H9 (cell line): ENCODE measurements around the gene OR2A7. TPM values are rescaled to one million over a fixed set of nuclear protein-coding genes. Genes with fewer than 3 reads are reported as not detected.

ENCODE experiments used
- DNase-seq: peaks from one replicate; pipeline ENCODE4 v3.0.0-alpha.2; 2017
- H2AFZ ChIP-seq: one replicate; pipeline ENCODE4 v1.6.1; 2013; ENCODE audit warnings: mild to moderate bottlenecking, low read length, control low read depth, moderate library complexity
- H2AK5ac ChIP-seq: 2 replicates; pipeline ENCODE4 v1.6.1; 2013; ENCODE audit warnings: low read length, control low read depth, mixed read lengths; ENCODE audit not compliant: insufficient read length
- H2BK120ac ChIP-seq: one replicate; pipeline ENCODE4 v1.6.1; 2013; ENCODE audit warnings: low read depth, mild to moderate bottlenecking, low read length, control low read depth, inconsistent platforms; ENCODE audit not compliant: poor library complexity, severe bottlenecking
- H2BK12ac ChIP-seq: 2 replicates; pipeline ENCODE4 v1.6.1; 2013; ENCODE audit warnings: low read length, control low read depth, mixed read lengths, low read depth; ENCODE audit not compliant: insufficient read length
- H2BK15ac ChIP-seq: 2 replicates; pipeline ENCODE4 v1.6.1; 2013; ENCODE audit warnings: low read depth, low read length, control low read depth
- H2BK20ac ChIP-seq: one replicate; pipeline ENCODE4 v1.6.1; 2013; ENCODE audit warnings: low read depth, mild to moderate bottlenecking, low read length, control low read depth, inconsistent platforms; ENCODE audit not compliant: poor library complexity, severe bottlenecking
- H2BK5ac ChIP-seq: 2 replicates; pipeline ENCODE4 v1.6.1; 2013; ENCODE audit warnings: low read length, control low read depth, mixed read lengths; ENCODE audit not compliant: insufficient read length
- H3K14ac ChIP-seq: 2 replicates; pipeline ENCODE4 v1.6.1; 2013; ENCODE audit warnings: low read length, control low read depth; ENCODE audit not compliant: insufficient read depth
- H3K18ac ChIP-seq: 2 replicates; pipeline ENCODE4 v1.6.1; 2013; ENCODE audit warnings: low read depth, mild to moderate bottlenecking, mixed read lengths, low read length, control low read depth; ENCODE audit not compliant: insufficient read length
- H3K23ac ChIP-seq: 2 replicates; pipeline ENCODE4 v1.6.1; 2013; ENCODE audit warnings: low read length, control low read depth, mixed read lengths, low read depth; ENCODE audit not compliant: insufficient read length
- H3K23me2 ChIP-seq: 2 replicates; pipeline ENCODE4 v1.6.1; 2013; ENCODE audit warnings: low read depth, mild to moderate bottlenecking, mixed read lengths, low read length, control low read depth; ENCODE audit not compliant: insufficient read length, poor library complexity, severe bottlenecking
- H3K27ac ChIP-seq: 2 replicates; pipeline ENCODE4 v1.5.1; 2013; ENCODE audit warnings: low read length, control low read depth, mixed read lengths, low read depth; ENCODE audit not compliant: insufficient read length
- H3K27me3 ChIP-seq: 2 replicates; pipeline ENCODE4 v1.6.1; 2013; ENCODE audit warnings: low read length, control low read depth, inconsistent platforms; ENCODE audit not compliant: insufficient read depth
- H3K4ac ChIP-seq: 2 replicates; pipeline ENCODE4 v1.6.1; 2013; ENCODE audit warnings: low read depth, mild to moderate bottlenecking, control low read depth, inconsistent platforms, low read length, moderate library complexity
- H3K4me1 ChIP-seq: 2 replicates; pipeline ENCODE4 v1.6.1; 2013; ENCODE audit warnings: low read length, control low read depth, inconsistent platforms; ENCODE audit not compliant: insufficient read depth
- H3K4me2 ChIP-seq: 2 replicates; pipeline ENCODE4 v1.6.1; 2013; ENCODE audit warnings: low read length, control low read depth, mixed read lengths; ENCODE audit not compliant: insufficient read length, insufficient read depth
- H3K56ac ChIP-seq: 2 replicates; pipeline ENCODE4 v1.6.1; 2013; ENCODE audit warnings: low read depth, mild to moderate bottlenecking, mixed read lengths, low read length, control low read depth; ENCODE audit not compliant: insufficient read length
- H3K79me1 ChIP-seq: 2 replicates; pipeline ENCODE4 v1.6.1; 2013; ENCODE audit warnings: low read depth, mild to moderate bottlenecking, moderate library complexity, low read length, control low read depth, inconsistent platforms; ENCODE audit not compliant: insufficient read depth, poor library complexity, severe bottlenecking
- H3K79me2 ChIP-seq: 2 replicates; pipeline ENCODE4 v1.6.1; 2013; ENCODE audit warnings: low read length, control low read depth, inconsistent platforms; ENCODE audit not compliant: insufficient read depth
- H3K9ac ChIP-seq: 2 replicates; pipeline ENCODE4 v1.6.1; 2013; ENCODE audit warnings: low read length, control low read depth, mixed read lengths; ENCODE audit not compliant: insufficient read length; ENCODE audit errors: extremely low read depth
- H3K9me3 ChIP-seq: one replicate; pipeline ENCODE4 v1.6.1; 2013; ENCODE audit warnings: low read depth, low read length, inconsistent platforms; ENCODE audit not compliant: control insufficient read depth
- H3T11ph ChIP-seq: one replicate; pipeline ENCODE4 v1.6.1; 2013; ENCODE audit warnings: mild to moderate bottlenecking, low read length, control low read depth, inconsistent platforms
- H4K20me1 ChIP-seq: one replicate; pipeline ENCODE4 v1.6.1; 2013; ENCODE audit not compliant: control insufficient read depth, insufficient read length, insufficient read depth
- H4K5ac ChIP-seq: 2 replicates; pipeline ENCODE4 v1.6.1; 2013; ENCODE audit warnings: low read depth, mild to moderate bottlenecking, mixed read lengths, low read length, control low read depth; ENCODE audit not compliant: insufficient read length
- H4K8ac ChIP-seq: replicated peaks from 2 replicates; pipeline ENCODE4 v1.6.1; 2013; ENCODE audit warnings: low read length, control low read depth, mixed read lengths, low read depth; ENCODE audit not compliant: insufficient read length
- H4K91ac ChIP-seq: 2 replicates; pipeline ENCODE4 v1.6.1; 2013; ENCODE audit warnings: low read depth, mild to moderate bottlenecking, moderate library complexity, mixed read lengths, low read length, control low read depth; ENCODE audit not compliant: insufficient read length
- H3K27ac Mint-ChIP-seq, 3 experiments: 2 replicates in 2 of 3; 3 replicates in 1 of 3; pipeline ENCODE4 v1.8.0; 2020 to 2021; ENCODE audit warnings: mixed read lengths in 3 of 3, mild to moderate bottlenecking in 1 of 3, moderate library complexity in 1 of 3
- H3K27me3 Mint-ChIP-seq: 2 replicates; pipeline ENCODE4 v1.8.0; 2021; ENCODE audit warnings: low read depth, mild to moderate bottlenecking, moderate library complexity, mixed read lengths
- H3K36me3 Mint-ChIP-seq, 3 experiments: 2 replicates in 2 of 3; 3 replicates in 1 of 3; pipeline ENCODE4 v1.8.0; 2020 to 2021; ENCODE audit warnings: low read depth in 3 of 3, mixed read lengths in 3 of 3; ENCODE audit not compliant: insufficient read depth in 1 of 3
- H3K4me1 Mint-ChIP-seq, 2 experiments: 2 replicates each; pipeline ENCODE4 v1.8.0; 2020; ENCODE audit warnings: mixed read lengths in 2 of 2
- H3K4me3 Mint-ChIP-seq, 2 experiments: 2 replicates in 1 of 2; 3 replicates in 1 of 2; pipeline ENCODE4 v1.8.0; 2020 to 2021; ENCODE audit warnings: mild to moderate bottlenecking in 2 of 2, mixed read lengths in 2 of 2, moderate library complexity in 1 of 2
- H3K9me3 Mint-ChIP-seq, 2 experiments: 2 replicates in 1 of 2; 3 replicates in 1 of 2; pipeline ENCODE4 v1.8.0; 2020; ENCODE audit warnings: mild to moderate bottlenecking in 2 of 2, mixed read lengths in 2 of 2, moderate library complexity in 1 of 2
- CTCF ChIP-seq: fragments of 200-600 bp; sonication (generic); conservative IDR thresholded peaks from 3 replicates; pipeline ENCODE4 v1.8.0; 2021; ENCODE audit warnings: antibody characterized with exemption, mild to moderate bottlenecking
- WGBS: extraction: QIAGEN DNeasy Blood & Tissue Kit; methylation state at CpG from one replicate; pipeline ENCODE4 v1.1.7; 2013; ENCODE audit warnings: missing lambda C conversion rate, low lambda C conversion rate, mixed read lengths; ENCODE audit not compliant: insufficient read length; ENCODE audit errors: extremely low coverage; 5-methylcytosine and 5-hydroxymethylcytosine counted together
- total RNA-seq: library from RNA; stranded (reverse); gene quantifications from 2 replicates; pipeline ENCODE4 v1.2.1, GENCODE V29; 2021

OR2A7 gene
- total RNA-seq, 1 experiment from 2014 or later: 2.5 TPM

- Histone ChIP-seq H3K23ac (no peak overlapping the region), H3K79me2 (no peaks in the 10 kb centered on the region), H2BK120ac (no peak overlapping the region), H2AK5ac (no peak overlapping the region), H3T11ph (no peak overlapping the region), H3K4ac (no peak overlapping the region), H3K79me1 (no peaks in the 10 kb centered on the region), H3K9ac (no peak overlapping the region), H4K20me1 (no peaks in the 10 kb centered on the region), H3K4me2 (no peak overlapping the region), H4K5ac (no peak overlapping the region), H2BK12ac (no peak overlapping the region), H2BK20ac (no peak overlapping the region), H4K8ac (no peak overlapping the region), H3K4me1 (peaks cover 4% of the 10 kb centered on the region), H2AFZ (no peak overlapping the region), H2BK5ac (no peak overlapping the region), H3K27me3 (no peaks in the 10 kb centered on the region), H3K9me3 (no peaks in the 10 kb centered on the region), H3K56ac (no peak overlapping the region), H3K27ac (no peak overlapping the region), H3K23me2 (no peaks in the 10 kb centered on the region), H3K14ac (no peak overlapping the region), H3K18ac (no peak overlapping the region), H2BK15ac (no peak overlapping the region), H4K91ac (no peak overlapping the region)
- H3K27me3 Mint-ChIP-seq: no peaks in the 10 kb centered on the region
- H3K27ac Mint-ChIP-seq: peak overlapping the region in 2 of 3 experiments; percentile 33 to 75; a peak in 2 of 7 replicates
- H3K9me3 Mint-ChIP-seq: no peaks in the 10 kb centered on the region
- H3K4me3 Mint-ChIP-seq: no peak overlapping the region
- H3K36me3 Mint-ChIP-seq: no peaks in the 10 kb centered on the region
- TF ChIP-seq CTCF: no peak
- DNase-seq: peak; percentile 39
- H3K4me1 Mint-ChIP-seq: peaks cover 7 to 11% of the 10 kb centered on the region in 2 experiments; a peak in 3 of 4 replicates
- no CpG with 5 or more reads among the region's 3 CpGs for WGBS
Observed at GRCh38 chr7:144256112-144256511, 8.5 kb downstream of the OR2A7 start.
